Smooth muscle cell (in vitro differentiated cells): ENCODE data around the gene MYT1. TPM values are rescaled to one million over a fixed set of nuclear protein-coding genes. Genes with fewer than 3 reads are reported as not detected.

Source experiments
- DNase-seq: peaks from one replicate; lab custom pipeline; 2025; ENCODE audit not compliant: unreplicated experiment; lab: John Stamatoyannopoulos, UW
- H2AFZ ChIP-seq: fragments of 200-600 bp; sonication (generic); 2 replicates; pipeline ENCODE4 v1.6.0; 2016; ENCODE audit warnings: antibody characterized with exemption, low read depth, mild to moderate bottlenecking
- H3F3A ChIP-seq: fragments of 200-600 bp; sonication (generic); 2 replicates; pipeline ENCODE4 v1.6.0; 2017; ENCODE audit warnings: antibody characterized with exemption, low read depth
- H3K27ac ChIP-seq: fragments of 200-600 bp; sonication (generic); 2 replicates; pipeline ENCODE4 v1.5.1; 2016; ENCODE audit warnings: low read depth, mild to moderate bottlenecking
- H3K27me3 ChIP-seq: fragments of 200-600 bp; sonication (generic); 2 replicates; pipeline ENCODE4 v1.6.1; 2016; ENCODE audit warnings: low read depth, mild to moderate bottlenecking
- H3K36me3 ChIP-seq: fragments of 200-600 bp; sonication (generic); 2 replicates; pipeline ENCODE4 v1.5.1; 2016; ENCODE audit warnings: low read depth
- H3K4me1 ChIP-seq: fragments of 200-600 bp; sonication (generic); 2 replicates; pipeline ENCODE4 v1.5.1; 2016; ENCODE audit warnings: low read depth
- H3K4me2 ChIP-seq: fragments of 200-600 bp; sonication (generic); 2 replicates; pipeline ENCODE4 v1.6.0; 2016; ENCODE audit warnings: mild to moderate bottlenecking
- H3K4me3 ChIP-seq: fragments of 200-600 bp; sonication (generic); 2 replicates; pipeline ENCODE4 v1.5.1; 2016; ENCODE audit warnings: mild to moderate bottlenecking
- H3K79me2 ChIP-seq: fragments of 200-600 bp; sonication (generic); 2 replicates; pipeline ENCODE4 v1.6.0; 2016; ENCODE audit warnings: low read depth, mild to moderate bottlenecking
- H3K9ac ChIP-seq: fragments of 200-600 bp; sonication (generic); 2 replicates; pipeline ENCODE4 v1.6.0; 2016; ENCODE audit warnings: low read depth
- H3K9me3 ChIP-seq: fragments of 200-600 bp; sonication (generic); replicated peaks from 2 replicates; pipeline ENCODE4 v1.5.1; 2016; ENCODE audit warnings: low read depth
- H4K20me1 ChIP-seq: fragments of 200-600 bp; sonication (generic); 2 replicates; pipeline ENCODE4 v1.6.0; 2016; ENCODE audit warnings: low read depth
- CTCF ChIP-seq: fragments of 200-600 bp; sonication (generic); IDR thresholded peaks from 2 replicates; pipeline ENCODE4 v1.5.1; 2017; ENCODE audit warnings: borderline replicate concordance, mild to moderate bottlenecking, antibody characterized with exemption; ENCODE audit not compliant: insufficient read depth, poor library complexity, severe bottlenecking
- WGBS: methylation state at CpG from one replicate; pipeline ENCODE4 v1.1.7; 2016; ENCODE audit warnings: low lambda C conversion rate; 5-methylcytosine and 5-hydroxymethylcytosine counted together
- polyA plus RNA-seq: library from polyadenylated mRNA; unstranded; fragments of >200 nt; fragmentation: Nextera tagmentation; extraction: Ambion mirVana; gene quantifications from 2 replicates; pipeline ENCODE4 v1.2.1, GENCODE V29; 2016
- total RNA-seq: library from RNA; depleted of rRNA; stranded (reverse); fragments of >200 nt; gene quantifications from 2 replicates; pipeline ENCODE4 v1.2.3, GENCODE V29; 2014

MYT1 gene
- total and polyA plus RNA-seq, 2 experiments from 2014 or later, result 0.09 TPM; not detected in 1

GRCh38 chr20:64165866-64166600, 1.8 kb downstream of the MYT1 start:
- Histone ChIP-seq H3K4me3 (no peak overlapping the region), H3K27ac (no peak overlapping the region), H3F3A (no peaks in the 10 kb centered on the region), H3K4me1 (peaks cover 25% of the 10 kb centered on the region), H2AFZ (no peak overlapping the region), H3K9ac (no peak overlapping the region), H4K20me1 (no peaks in the 10 kb centered on the region), H3K4me2 (no peak overlapping the region), H3K36me3 (no peaks in the 10 kb centered on the region), H3K79me2 (no peaks in the 10 kb centered on the region), H3K27me3 (peaks cover 40% of the 10 kb centered on the region), H3K9me3 (no peaks in the 10 kb centered on the region)
- no peak for TF ChIP-seq CTCF
- 80% methylated on average over 14 of the region's 14 CpGs for WGBS
- no peak for DNase-seq

GRCh38 chr20:64166721-64167615, 2.7 kb downstream of the MYT1 start:
- no peak overlapping the region for H3K4me3 ChIP-seq
- H3K9ac ChIP-seq, result no peak overlapping the region
- no peaks in the 10 kb centered on the region for H3K9me3 ChIP-seq
- H3F3A ChIP-seq, result no peaks in the 10 kb centered on the region
- H3K4me2 ChIP-seq, result peak overlapping the region; percentile 74
- peak overlapping the region; percentile 85 for H3K27ac ChIP-seq
- 74% methylated on average over 18 of the region's 18 CpGs for WGBS
- H3K4me1 ChIP-seq, result peaks cover 17% of the 10 kb centered on the region
- H3K27me3 ChIP-seq, result peaks cover 31% of the 10 kb centered on the region
- H2AFZ ChIP-seq, result no peak overlapping the region
- H3K79me2 ChIP-seq, result no peaks in the 10 kb centered on the region
- DNase-seq, result no peak
- no peak for TF ChIP-seq CTCF
- no peaks in the 10 kb centered on the region for H3K36me3 ChIP-seq
- H4K20me1 ChIP-seq, result no peaks in the 10 kb centered on the region

GRCh38 chr20:64167676-64168075, 3.4 kb downstream of the MYT1 start:
- DNase-seq, result no peak

More at GRCh38 chr20:64167676-64168075, 3.4 kb downstream of the MYT1 start:
- no peaks in the 10 kb centered on the region for H3F3A ChIP-seq
- H3K4me2 ChIP-seq, result peak overlapping the region; percentile 74
- H3K4me1 ChIP-seq, result peaks cover 10% of the 10 kb centered on the region
- no peaks in the 10 kb centered on the region for H3K9me3 ChIP-seq
- no peaks in the 10 kb centered on the region for H4K20me1 ChIP-seq
- WGBS, result 37% methylated on average over 11 of the region's 11 CpGs
- TF ChIP-seq CTCF, result no peak
- no peaks in the 10 kb centered on the region for H3K79me2 ChIP-seq
- no peak overlapping the region for H3K4me3 ChIP-seq
- H3K27me3 ChIP-seq, result peaks cover 24% of the 10 kb centered on the region
- H3K27ac ChIP-seq, result peak overlapping the region; percentile 85
- no peaks in the 10 kb centered on the region for H3K36me3 ChIP-seq
- peak overlapping the region; percentile 11 for H2AFZ ChIP-seq
- peak overlapping the region; percentile 27 for H3K9ac ChIP-seq
